Sigmoid colon (tissue), 4 donors: ENCODE data around the gene DGLUCY.

Source experiments
- CTCF ChIP-seq, 4 experiments: fragments of 450-650 bp in 3 of 4; fragments of 200-600 bp in 1 of 4; IDR thresholded peaks; one replicate each; pipeline ENCODE4 v1.5.1; 2016 to 2019; ENCODE audit warnings: antibody characterized with exemption in 4 of 4, mild to moderate bottlenecking in 3 of 4, moderate library complexity in 2 of 4
- EP300 ChIP-seq, 4 donors: sonication (generic); formaldehyde crosslinking; IDR thresholded peaks; one replicate each; pipeline ENCODE4 v1.6.1; 2017; ENCODE audit warnings: antibody characterized with exemption in 4 of 4
- POLR2A ChIP-seq, 2 donors: fragments of 450-650 bp; IDR thresholded peaks; one replicate each; pipeline ENCODE4 v1.6.1; 2016; ENCODE audit warnings: antibody characterized with exemption in 2 of 2, mild to moderate bottlenecking in 2 of 2, moderate library complexity in 2 of 2
- POLR2AphosphoS5 ChIP-seq, 4 donors: sonication (generic); formaldehyde crosslinking; IDR thresholded peaks; one replicate each; pipeline ENCODE4 v1.6.1; 2017; ENCODE audit warnings: antibody characterized with exemption in 4 of 4

GRCh38 chr14:91070572-91070971 lies 43.3 kb upstream of the DGLUCY start:
- TF ChIP-seq POLR2A (IDR thresholded peaks at IDR 0.05) (no peak), CTCF (IDR thresholded peaks at IDR 0.05) (no peak), POLR2AphosphoS5 (IDR thresholded peaks at IDR 0.05) (no peak), EP300 (IDR thresholded peaks at IDR 0.05) (no peak)
